Esophagus squamous epithelium (tissue), 5 donors: Measurements from ENCODE around the gene TCF4. TPM values are rescaled to one million over a fixed set of nuclear protein-coding genes. Genes with fewer than 3 reads are reported as not detected.

Experiments
- DNase-seq: peaks from one replicate; lab custom pipeline; 2025; lab: John Stamatoyannopoulos, UW
- H3K27ac ChIP-seq, 4 donors: fragments of 200-600 bp; sonication (generic); one replicate each; pipeline ENCODE4 v1.5.1; 2016 to 2019; ENCODE audit warnings: mild to moderate bottlenecking in 1 of 4
- H3K27me3 ChIP-seq, 4 donors: fragments of 200-600 bp; sonication (generic); 1 replicate in 3 of 4; 2 replicates in 1 of 4; pipeline versions ENCODE4 v1.5.1 to v1.6.0; 2017 to 2021; ENCODE audit warnings: antibody characterized with exemption in 1 of 4
- H3K36me3 ChIP-seq, 3 donors: fragments of 200-600 bp; sonication (generic); one replicate each; pipeline ENCODE4 v1.5.1; 2016 to 2019
- H3K4me1 ChIP-seq, 3 donors: fragments of 200-600 bp; sonication (generic); one replicate each; pipeline ENCODE4 v1.5.1; 2017 to 2019
- H3K4me3 ChIP-seq, 4 donors: fragments of 200-600 bp; sonication (generic); 1 replicate in 3 of 4; 2 replicates in 1 of 4; pipeline ENCODE4 v1.5.1; 2016 to 2019; ENCODE audit warnings: mild to moderate bottlenecking in 2 of 4, moderate library complexity in 1 of 4
- H3K9me3 ChIP-seq, 3 donors: fragments of 200-600 bp; sonication (generic); one replicate each; pipeline ENCODE4 v1.5.1; 2016 to 2019
- CTCF ChIP-seq, 6 experiments: fragments of 450-650 bp in 4 of 6; fragments of 200-600 bp in 2 of 6; sonication (generic) in 2 of 6; IDR thresholded peaks; one replicate each; pipeline ENCODE4 v1.5.1; 2016 to 2019; ENCODE audit warnings: antibody characterized with exemption in 6 of 6, mild to moderate bottlenecking in 4 of 6, moderate library complexity in 4 of 6
- POLR2A ChIP-seq, 4 donors: fragments of 450-650 bp; IDR thresholded peaks; one replicate each; pipeline ENCODE4 v1.6.1; 2017; ENCODE audit warnings: antibody characterized with exemption in 4 of 4, mild to moderate bottlenecking in 4 of 4, moderate library complexity in 3 of 4
- WGBS, 2 donors: methylation state at CpG; one replicate each; pipeline ENCODE4 v1.1.5; 2018; 5-methylcytosine and 5-hydroxymethylcytosine counted together
- intact Hi-C: fragments of 100-400 bp; cut with DNase I; formaldehyde crosslinking; loops from one replicate; pipeline ENCODE4 v1.15.0; 2022
- total RNA-seq, 4 donors: library from RNA; depleted of rRNA; stranded (reverse); fragments of >200 nt; gene quantifications; one replicate each; pipeline ENCODE4 v1.1.0, GENCODE V29; 2016
- donor health status: DM: yes; HTN: yes; CAD: no.

The TCF4 gene
- total RNA-seq, 4 donors from 2014 or later = 19.0 to 79.7 (median 26.0) TPM

- Histone ChIP-seq H3K4me1 (peaks cover 0 to 19% (median 7%) of the 10 kb centered on the region in 3 donors), H3K36me3 (no peaks in the 10 kb centered on the region), H3K4me3 (peak overlapping the region in 2 of 4 donors; percentile 3 to 45), H3K27me3 (no peaks in the 10 kb centered on the region), H3K27ac (peak overlapping the region in 3 of 4 donors; percentile 40 to 66 (median 56)), H3K9me3 (no peaks in the 10 kb centered on the region)
- TF ChIP-seq POLR2A (IDR thresholded peaks at IDR 0.05) (no peak), CTCF (IDR thresholded peaks at IDR 0.05) (no peak)
- intact Hi-C loops = no loop called here
- 66 to 81% methylated on average over 8 to 11 of the region's 11 CpGs for WGBS, 2 donors
- no peak for DNase-seq
Measured at GRCh38 chr18:55302167-55302833, 285.7 kb downstream of the TCF4 start.

- peak overlapping the region in 3 of 4 donors; percentile 40 to 66 (median 56) for H3K27ac ChIP-seq
- intact Hi-C loops = no loop called here
- no peaks in the 10 kb centered on the region for H3K9me3 ChIP-seq
- no peaks in the 10 kb centered on the region for H3K36me3 ChIP-seq
- H3K4me3 ChIP-seq = peak overlapping the region in 2 of 4 donors; percentile 3 to 45
- H3K4me1 ChIP-seq = peaks cover 0 to 19% (median 7%) of the 10 kb centered on the region in 3 donors
- TF ChIP-seq CTCF (IDR thresholded peaks at IDR 0.05) = no peak
- no peak for TF ChIP-seq POLR2A (IDR thresholded peaks at IDR 0.05)
- 68 to 80% methylated on average over 8 of the region's 8 CpGs for WGBS, 2 donors
- H3K27me3 ChIP-seq = no peaks in the 10 kb centered on the region
- DNase-seq = no peak
Measured at GRCh38 chr18:55301824-55302166, 286.2 kb downstream of the TCF4 start.

GRCh38 chr18:55300936-55301531, 287.0 kb downstream of the TCF4 start:
- 67 to 74% methylated on average over 14 of the region's 14 CpGs for WGBS, 2 donors
- no peaks in the 10 kb centered on the region for H3K27me3 ChIP-seq
- no peak for DNase-seq
- TF ChIP-seq CTCF (IDR thresholded peaks at IDR 0.05) = no peak
- no peak for TF ChIP-seq POLR2A (IDR thresholded peaks at IDR 0.05)
- H3K9me3 ChIP-seq = no peaks in the 10 kb centered on the region
- H3K27ac ChIP-seq = peak overlapping the region in 2 of 4 donors; percentile 26 to 39
- intact Hi-C loops = no loop called here
- no peaks in the 10 kb centered on the region for H3K36me3 ChIP-seq
- peaks cover 0 to 19% (median 7%) of the 10 kb centered on the region in 3 donors for H3K4me1 ChIP-seq
- peak overlapping the region in 1 of 4 donors; percentile 41 for H3K4me3 ChIP-seq

- TF ChIP-seq CTCF (IDR thresholded peaks at IDR 0.05) (no peak), POLR2A (IDR thresholded peaks at IDR 0.05) (no peak)
- peaks cover 0 to 19% (median 7%) of the 10 kb centered on the region in 3 donors for H3K4me1 ChIP-seq
- H3K4me3 ChIP-seq = peak overlapping the region in 1 of 4 donors; percentile 41
- H3K27me3 ChIP-seq = no peaks in the 10 kb centered on the region
- DNase-seq = no peak
- H3K9me3 ChIP-seq = no peaks in the 10 kb centered on the region
- 81 to 84% methylated on average over 11 of the region's 11 CpGs for WGBS, 2 donors
- H3K27ac ChIP-seq = peak overlapping the region in 2 of 4 donors; percentile 26 to 39
- intact Hi-C loops = no loop called here
- no peaks in the 10 kb centered on the region for H3K36me3 ChIP-seq
Measured at GRCh38 chr18:55300421-55300935, 287.5 kb downstream of the TCF4 start.

GRCh38 chr18:55296778-55297177, 291.2 kb downstream of the TCF4 start:
- 71 to 80% methylated on average over 3 of the region's 3 CpGs for WGBS, 2 donors
- Histone ChIP-seq H3K9me3 (no peaks in the 10 kb centered on the region), H3K27me3 (no peaks in the 10 kb centered on the region), H3K27ac (no peak overlapping the region), H3K4me1 (peaks cover 0 to 11% (median 0%) of the 10 kb centered on the region in 3 donors), H3K4me3 (no peak overlapping the region), H3K36me3 (no peaks in the 10 kb centered on the region)
- intact Hi-C loops = no loop called here
- DNase-seq = no peak
- TF ChIP-seq CTCF (IDR thresholded peaks at IDR 0.05) (no peak), POLR2A (IDR thresholded peaks at IDR 0.05) (no peak)
